ENCODE results near the gene MSL1.

DNA sequence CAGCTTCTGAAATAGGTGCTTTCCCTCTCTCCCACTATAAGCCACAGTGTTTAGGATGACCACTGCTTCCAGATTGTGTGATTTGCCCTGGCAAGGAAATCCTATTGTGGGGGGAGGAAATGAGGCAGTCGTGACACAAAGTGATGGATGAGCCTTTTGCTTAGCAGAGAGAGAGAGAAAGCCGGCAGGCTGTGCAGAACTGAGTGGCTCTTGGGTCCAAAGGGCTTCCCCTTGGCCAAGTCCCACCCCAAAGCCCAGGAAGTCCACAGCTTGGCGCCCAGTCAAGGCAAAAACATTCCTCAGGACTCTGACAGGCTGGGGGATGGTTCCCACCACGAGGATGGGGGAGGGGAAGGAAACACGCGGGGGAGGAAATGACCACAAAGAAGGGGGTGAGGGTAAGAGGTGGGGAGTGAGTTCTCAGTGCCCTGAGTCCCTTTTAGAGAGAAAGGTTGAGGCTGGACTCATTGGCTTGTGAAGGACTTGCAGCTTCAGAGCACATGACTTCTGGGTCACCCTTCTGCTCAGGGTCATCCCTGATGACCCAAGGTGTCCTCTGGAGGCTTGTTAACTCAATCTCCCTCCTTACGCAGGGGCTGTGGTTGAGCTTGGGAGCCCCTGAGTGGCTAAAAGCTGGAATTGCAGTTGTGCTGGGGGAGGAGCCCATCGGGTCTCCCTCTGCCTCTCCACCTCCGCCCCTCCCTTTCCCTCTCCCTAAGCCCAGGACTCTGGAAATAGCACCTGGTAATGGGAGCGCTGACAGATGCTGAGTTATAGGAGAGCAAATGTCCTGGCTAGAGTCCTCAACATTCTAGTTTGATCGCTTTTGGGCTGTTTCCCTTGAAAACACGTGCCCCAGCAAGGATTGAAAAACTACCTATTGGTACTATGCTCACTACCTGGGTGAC is 10.3 kb upstream of the MSL1 start:
- TF ChIP-seq, protein P1, sequence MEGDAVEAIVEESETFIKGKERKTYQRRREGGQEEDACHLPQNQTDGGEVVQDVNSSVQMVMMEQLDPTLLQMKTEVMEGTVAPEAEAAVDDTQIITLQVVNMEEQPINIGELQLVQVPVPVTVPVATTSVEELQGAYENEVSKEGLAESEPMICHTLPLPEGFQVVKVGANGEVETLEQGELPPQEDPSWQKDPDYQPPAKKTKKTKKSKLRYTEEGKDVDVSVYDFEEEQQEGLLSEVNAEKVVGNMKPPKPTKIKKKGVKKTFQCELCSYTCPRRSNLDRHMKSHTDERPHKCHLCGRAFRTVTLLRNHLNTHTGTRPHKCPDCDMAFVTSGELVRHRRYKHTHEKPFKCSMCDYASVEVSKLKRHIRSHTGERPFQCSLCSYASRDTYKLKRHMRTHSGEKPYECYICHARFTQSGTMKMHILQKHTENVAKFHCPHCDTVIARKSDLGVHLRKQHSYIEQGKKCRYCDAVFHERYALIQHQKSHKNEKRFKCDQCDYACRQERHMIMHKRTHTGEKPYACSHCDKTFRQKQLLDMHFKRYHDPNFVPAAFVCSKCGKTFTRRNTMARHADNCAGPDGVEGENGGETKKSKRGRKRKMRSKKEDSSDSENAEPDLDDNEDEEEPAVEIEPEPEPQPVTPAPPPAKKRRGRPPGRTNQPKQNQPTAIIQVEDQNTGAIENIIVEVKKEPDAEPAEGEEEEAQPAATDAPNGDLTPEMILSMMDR (IDR thresholded peaks at IDR 0.05): peak; percentile 69 to 96 (median 92)
- TF ChIP-seq POLR2A (IDR thresholded peaks at IDR 0.05): peak in 1 of 2 donors; percentile 94
